Left ventricle myocardium inferior (tissue), 1 donor: ENCODE data around the gene KDM4C. TPM values are rescaled to one million over a fixed set of nuclear protein-coding genes. Genes with fewer than 3 reads are reported as not detected.

Source experiments
- DNase-seq: peaks from one replicate; pipeline ENCODE4 v3.0.0-alpha.2; 2020
- H3K27ac ChIP-seq: fragments of 200-600 bp; replicated peaks from 2 replicates; pipeline ENCODE4 v1.8.0; 2021
- H3K27me3 ChIP-seq: fragments of 200-600 bp; 2 replicates; pipeline ENCODE4 v1.8.0; 2021; ENCODE audit warnings: low read depth
- H3K36me3 ChIP-seq: fragments of 200-600 bp; 2 replicates; pipeline ENCODE4 v1.8.0; 2021
- H3K4me1 ChIP-seq: fragments of 200-600 bp; 2 replicates; pipeline ENCODE4 v1.8.0; 2021
- H3K4me3 ChIP-seq: fragments of 200-600 bp; 2 replicates; pipeline ENCODE4 v1.8.0; 2021; ENCODE audit warnings: mild to moderate bottlenecking, moderate library complexity
- H3K9me3 ChIP-seq: fragments of 200-600 bp; replicated peaks from 2 replicates; pipeline ENCODE4 v1.8.0; 2021
- intact Hi-C: fragments of 100-400 bp; cut with micrococcal nuclease; formaldehyde crosslinking; loops from one replicate; pipeline ENCODE4 v1.11.0; 2022
- total RNA-seq: library from RNA; stranded (reverse); fragmentation: NEBNext Ultra II Directional; extraction: Animal tissue kit (Norgen Biotek cat#: 25700); gene quantifications from one replicate; pipeline ENCODE4 v1.2.1, GENCODE V29; 2021
- TF ChIP-seq, protein P1 (sequence below): fragments of 200-600 bp; IDR thresholded peaks from 2 replicates; pipeline ENCODE4 v1.8.0; 2021; ENCODE audit warnings: antibody characterized with exemption, mild to moderate bottlenecking, borderline replicate concordance
- donor health status: DM: no; HTN: yes; CAD: no; lungs with severe emphysema.

The KDM4C gene
- total RNA-seq, 1 donor from 2014 or later = 14.1 TPM

DNA sequence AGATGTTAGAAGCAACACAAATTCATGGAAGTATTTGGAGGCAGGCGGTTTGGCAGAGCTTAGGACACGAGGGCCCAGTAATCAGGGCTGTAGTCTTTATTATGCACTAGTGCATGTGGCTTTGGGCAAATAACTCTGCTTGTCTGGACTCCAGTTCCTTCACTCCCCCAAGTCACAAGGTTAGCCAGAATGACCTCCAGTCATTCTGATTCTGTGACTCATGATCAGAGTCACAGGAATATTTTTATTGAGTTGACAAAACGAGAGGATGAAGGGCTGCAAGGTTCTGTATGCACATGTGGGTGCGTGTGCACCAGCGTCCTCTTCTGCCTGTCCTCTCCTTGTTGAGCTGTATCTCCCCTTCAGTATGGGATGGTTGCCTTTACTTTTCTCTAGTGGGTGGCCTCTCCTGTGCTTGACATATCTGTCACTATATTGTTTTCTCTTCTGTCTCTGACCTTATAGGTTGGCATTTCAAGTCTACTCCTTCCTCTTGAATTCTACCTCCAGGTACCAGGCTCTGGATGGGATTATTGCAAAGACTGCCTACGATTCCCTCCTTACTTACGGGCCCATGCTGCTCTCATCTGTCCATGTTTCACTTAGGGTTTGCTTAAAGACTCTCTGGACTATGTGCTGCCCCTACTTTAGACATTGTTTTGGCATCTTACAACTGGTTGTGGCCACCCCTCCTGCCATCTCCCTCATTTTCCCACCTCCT, 94.6 kb downstream of the KDM4C start:
- Histone ChIP-seq H3K4me1 (peaks cover 9% of the 10 kb centered on the region), H3K36me3 (peaks cover 26% of the 10 kb centered on the region), H3K9me3 (no peaks in the 10 kb centered on the region), H3K27ac (peak overlapping the region; percentile 13), H3K4me3 (no peak overlapping the region), H3K27me3 (no peaks in the 10 kb centered on the region)
- no peak for DNase-seq
- intact Hi-C loops = no loop called here
- TF ChIP-seq, protein P1, sequence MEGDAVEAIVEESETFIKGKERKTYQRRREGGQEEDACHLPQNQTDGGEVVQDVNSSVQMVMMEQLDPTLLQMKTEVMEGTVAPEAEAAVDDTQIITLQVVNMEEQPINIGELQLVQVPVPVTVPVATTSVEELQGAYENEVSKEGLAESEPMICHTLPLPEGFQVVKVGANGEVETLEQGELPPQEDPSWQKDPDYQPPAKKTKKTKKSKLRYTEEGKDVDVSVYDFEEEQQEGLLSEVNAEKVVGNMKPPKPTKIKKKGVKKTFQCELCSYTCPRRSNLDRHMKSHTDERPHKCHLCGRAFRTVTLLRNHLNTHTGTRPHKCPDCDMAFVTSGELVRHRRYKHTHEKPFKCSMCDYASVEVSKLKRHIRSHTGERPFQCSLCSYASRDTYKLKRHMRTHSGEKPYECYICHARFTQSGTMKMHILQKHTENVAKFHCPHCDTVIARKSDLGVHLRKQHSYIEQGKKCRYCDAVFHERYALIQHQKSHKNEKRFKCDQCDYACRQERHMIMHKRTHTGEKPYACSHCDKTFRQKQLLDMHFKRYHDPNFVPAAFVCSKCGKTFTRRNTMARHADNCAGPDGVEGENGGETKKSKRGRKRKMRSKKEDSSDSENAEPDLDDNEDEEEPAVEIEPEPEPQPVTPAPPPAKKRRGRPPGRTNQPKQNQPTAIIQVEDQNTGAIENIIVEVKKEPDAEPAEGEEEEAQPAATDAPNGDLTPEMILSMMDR = no peak

DNA sequence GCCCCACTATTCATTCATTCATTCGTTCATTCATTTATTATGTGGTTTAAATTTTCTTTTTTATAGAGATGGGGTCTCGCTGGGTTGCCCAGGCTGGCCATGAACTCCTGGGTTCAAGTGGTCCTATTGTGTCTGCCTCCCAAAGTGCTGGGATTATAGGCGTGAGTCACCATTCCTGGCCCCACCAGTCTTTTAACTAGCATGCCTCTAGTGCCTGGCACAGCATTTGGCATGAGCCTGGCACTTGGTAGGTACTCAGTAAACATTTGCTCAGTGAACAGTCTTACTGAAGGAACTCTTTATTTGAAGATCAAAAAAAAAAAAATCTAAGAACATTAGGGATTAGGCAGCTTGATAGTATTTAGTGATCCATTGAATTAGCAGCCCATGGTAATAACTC, 98.1 kb downstream of the KDM4C start:
- intact Hi-C loops = no loop called here
- H3K36me3 ChIP-seq = peaks cover 16% of the 10 kb centered on the region
- TF ChIP-seq, protein P1 = no peak

DNA sequence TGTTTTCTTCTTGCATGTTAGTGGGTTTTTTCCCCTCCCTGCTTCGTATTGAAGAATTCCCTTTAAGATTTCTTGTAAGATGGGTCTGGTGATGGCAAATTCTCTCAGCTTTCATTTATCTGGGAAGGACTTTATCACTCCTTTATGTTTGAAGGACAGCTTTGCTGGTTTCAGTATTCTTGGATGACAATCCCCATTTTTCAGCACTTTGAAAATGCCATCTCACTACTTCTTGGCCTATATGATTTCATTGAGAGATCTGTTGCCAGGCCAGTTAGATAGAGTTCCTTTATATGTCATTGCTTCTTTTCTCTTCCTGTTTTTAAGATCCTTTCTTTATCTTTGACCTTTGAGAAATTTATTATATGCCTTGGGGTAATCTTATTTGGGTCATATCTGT, 106.3 kb downstream of the KDM4C start:
- DNase-seq = no peak
- TF ChIP-seq, protein P1 = no peak
- Histone ChIP-seq H3K36me3 (peaks cover 23% of the 10 kb centered on the region), H3K9me3 (peaks cover 25% of the 10 kb centered on the region), H3K27ac (no peak overlapping the region), H3K4me3 (no peak overlapping the region), H3K27me3 (no peaks in the 10 kb centered on the region), H3K4me1 (peaks cover 4% of the 10 kb centered on the region)
- intact Hi-C loops = no loop called here

More for the DNA sequence above, 98.1 kb downstream of the KDM4C start:
- no peaks in the 10 kb centered on the region for H3K27me3 ChIP-seq
- no peak overlapping the region for H3K4me3 ChIP-seq
- no peak for DNase-seq
- no peak overlapping the region for H3K27ac ChIP-seq
- H3K9me3 ChIP-seq = no peaks in the 10 kb centered on the region
- H3K4me1 ChIP-seq = peaks cover 9% of the 10 kb centered on the region

DNA sequence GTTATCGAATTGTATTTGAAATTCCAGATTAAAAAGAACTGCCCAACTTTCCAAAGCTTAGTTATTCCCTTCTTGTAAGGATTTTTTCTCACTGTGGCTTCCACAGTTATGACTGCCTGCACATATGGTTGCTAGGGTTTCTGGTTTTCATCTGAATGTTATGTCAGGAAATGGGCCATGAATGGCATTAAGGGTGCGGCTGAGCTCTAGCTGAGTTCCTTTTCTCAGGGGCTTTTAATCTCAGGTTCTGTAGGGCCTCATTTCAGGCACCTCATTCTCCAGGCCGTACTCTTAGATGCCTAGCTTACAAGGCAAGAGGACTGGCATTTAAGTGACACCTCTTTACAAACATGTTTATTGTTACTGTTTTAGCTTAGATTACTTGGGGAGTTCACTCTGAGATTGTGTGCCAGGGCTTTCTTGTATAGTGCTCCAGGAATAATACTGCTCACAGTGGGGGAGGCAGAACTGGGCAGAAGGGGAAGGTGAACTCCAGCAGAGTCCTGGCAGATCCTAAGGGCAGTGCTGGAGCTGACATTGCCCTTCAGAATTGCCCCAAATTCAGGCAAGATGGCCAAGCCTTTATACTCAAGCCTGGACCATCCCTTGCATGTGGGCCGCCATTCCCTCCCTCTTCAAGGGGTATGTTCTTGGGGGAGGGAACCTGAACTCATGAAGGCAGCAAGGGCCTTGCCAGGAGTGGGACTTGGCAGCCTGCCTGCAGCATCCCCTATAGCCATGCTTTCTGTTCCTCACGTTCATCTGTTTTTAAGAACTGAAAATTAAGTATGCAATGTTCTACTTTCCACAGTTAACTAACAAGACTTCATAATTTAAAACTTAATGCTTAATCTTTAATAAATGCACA, 111.5 kb downstream of the KDM4C start:
- H3K27ac ChIP-seq = no peak overlapping the region
- peaks cover 12% of the 10 kb centered on the region for H3K9me3 ChIP-seq
- DNase-seq = no peak
- peaks cover 35% of the 10 kb centered on the region for H3K4me1 ChIP-seq
- no peak overlapping the region for H3K4me3 ChIP-seq
- TF ChIP-seq, protein P1 = no peak
- H3K27me3 ChIP-seq = no peaks in the 10 kb centered on the region
- peaks cover 9% of the 10 kb centered on the region for H3K36me3 ChIP-seq
- intact Hi-C loops = no loop called here

DNA sequence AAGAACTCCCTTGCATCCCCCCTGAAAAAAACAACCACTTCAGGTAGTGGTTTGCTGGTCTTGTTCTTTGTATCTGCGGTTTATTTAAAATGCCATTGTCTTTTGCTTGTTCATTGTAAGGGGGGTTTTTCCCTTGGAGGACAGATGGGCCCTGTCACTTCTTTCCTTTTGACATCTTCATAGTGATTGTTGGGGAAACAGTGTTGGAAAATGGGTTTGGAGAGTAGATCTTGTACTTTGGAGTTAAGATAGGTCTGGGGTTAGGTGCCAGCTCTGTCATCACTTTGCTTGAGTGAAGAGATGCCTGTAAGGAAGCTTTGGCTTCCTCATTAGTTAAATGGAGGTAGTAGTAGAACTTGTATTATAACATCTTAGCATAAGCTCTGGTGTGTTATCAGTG, 112.4 kb downstream of the KDM4C start:
- intact Hi-C loops = no loop called here
- Histone ChIP-seq H3K27ac (no peak overlapping the region), H3K27me3 (no peaks in the 10 kb centered on the region), H3K4me1 (peaks cover 35% of the 10 kb centered on the region), H3K9me3 (peaks cover 4% of the 10 kb centered on the region), H3K36me3 (peaks cover 5% of the 10 kb centered on the region), H3K4me3 (no peak overlapping the region)
- no peak for DNase-seq
- TF ChIP-seq, protein P1 = no peak
